ENCODE data around the gene HDDC2.

DNA sequence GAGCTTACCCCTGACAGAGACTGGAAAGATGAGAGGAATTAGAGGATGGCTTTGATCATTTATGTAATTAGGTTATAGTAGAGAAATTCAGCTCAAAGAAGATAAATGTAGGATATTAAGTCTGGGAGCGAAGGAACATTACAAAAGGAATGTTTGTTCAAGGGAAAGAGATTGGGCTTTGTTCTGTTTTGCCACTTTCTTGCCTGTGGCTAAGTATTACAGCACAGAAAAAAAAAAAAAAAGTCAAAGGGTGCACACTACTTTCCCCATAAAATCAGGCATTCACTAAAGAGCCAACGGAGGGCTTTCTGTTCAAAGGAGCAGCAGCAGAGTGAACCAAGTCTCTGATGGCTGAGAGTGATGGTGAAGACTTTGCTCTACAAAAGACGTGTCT is 5.0 kb upstream of the HDDC2 start:
- TF ChIP-seq, protein P1, sequence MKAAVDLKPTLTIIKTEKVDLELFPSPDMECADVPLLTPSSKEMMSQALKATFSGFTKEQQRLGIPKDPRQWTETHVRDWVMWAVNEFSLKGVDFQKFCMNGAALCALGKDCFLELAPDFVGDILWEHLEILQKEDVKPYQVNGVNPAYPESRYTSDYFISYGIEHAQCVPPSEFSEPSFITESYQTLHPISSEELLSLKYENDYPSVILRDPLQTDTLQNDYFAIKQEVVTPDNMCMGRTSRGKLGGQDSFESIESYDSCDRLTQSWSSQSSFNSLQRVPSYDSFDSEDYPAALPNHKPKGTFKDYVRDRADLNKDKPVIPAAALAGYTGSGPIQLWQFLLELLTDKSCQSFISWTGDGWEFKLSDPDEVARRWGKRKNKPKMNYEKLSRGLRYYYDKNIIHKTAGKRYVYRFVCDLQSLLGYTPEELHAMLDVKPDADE (IDR thresholded peaks at IDR 0.05): no peak
- TF ChIP-seq ZNF114 (CRISPR knock-in tag; IDR thresholded peaks at IDR 0.05) (no peak), EZH2 (IDR thresholded peaks at IDR 0.05; ENCODE audit: low read depth, unreplicated experiment) (no peak), POLR2AphosphoS5 (IDR thresholded peaks at IDR 0.05; ENCODE audit: low read depth) (no peak), EZH2phosphoT487 (IDR thresholded peaks at IDR 0.05; ENCODE audit: unreplicated experiment) (no peak), CREB1 (CRISPR knock-in tag; IDR thresholded peaks at IDR 0.05; ENCODE audit: low read depth) (no peak), ZNF331 (CRISPR knock-in tag; IDR thresholded peaks at IDR 0.05; ENCODE audit: low read depth) (no peak)
- TF ChIP-seq, protein P2, sequence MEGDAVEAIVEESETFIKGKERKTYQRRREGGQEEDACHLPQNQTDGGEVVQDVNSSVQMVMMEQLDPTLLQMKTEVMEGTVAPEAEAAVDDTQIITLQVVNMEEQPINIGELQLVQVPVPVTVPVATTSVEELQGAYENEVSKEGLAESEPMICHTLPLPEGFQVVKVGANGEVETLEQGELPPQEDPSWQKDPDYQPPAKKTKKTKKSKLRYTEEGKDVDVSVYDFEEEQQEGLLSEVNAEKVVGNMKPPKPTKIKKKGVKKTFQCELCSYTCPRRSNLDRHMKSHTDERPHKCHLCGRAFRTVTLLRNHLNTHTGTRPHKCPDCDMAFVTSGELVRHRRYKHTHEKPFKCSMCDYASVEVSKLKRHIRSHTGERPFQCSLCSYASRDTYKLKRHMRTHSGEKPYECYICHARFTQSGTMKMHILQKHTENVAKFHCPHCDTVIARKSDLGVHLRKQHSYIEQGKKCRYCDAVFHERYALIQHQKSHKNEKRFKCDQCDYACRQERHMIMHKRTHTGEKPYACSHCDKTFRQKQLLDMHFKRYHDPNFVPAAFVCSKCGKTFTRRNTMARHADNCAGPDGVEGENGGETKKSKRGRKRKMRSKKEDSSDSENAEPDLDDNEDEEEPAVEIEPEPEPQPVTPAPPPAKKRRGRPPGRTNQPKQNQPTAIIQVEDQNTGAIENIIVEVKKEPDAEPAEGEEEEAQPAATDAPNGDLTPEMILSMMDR (conservative IDR thresholded peaks at IDR 0.05; ENCODE audit: low read depth in 2 of 2): no peak
- TF ChIP-seq, protein P3, sequence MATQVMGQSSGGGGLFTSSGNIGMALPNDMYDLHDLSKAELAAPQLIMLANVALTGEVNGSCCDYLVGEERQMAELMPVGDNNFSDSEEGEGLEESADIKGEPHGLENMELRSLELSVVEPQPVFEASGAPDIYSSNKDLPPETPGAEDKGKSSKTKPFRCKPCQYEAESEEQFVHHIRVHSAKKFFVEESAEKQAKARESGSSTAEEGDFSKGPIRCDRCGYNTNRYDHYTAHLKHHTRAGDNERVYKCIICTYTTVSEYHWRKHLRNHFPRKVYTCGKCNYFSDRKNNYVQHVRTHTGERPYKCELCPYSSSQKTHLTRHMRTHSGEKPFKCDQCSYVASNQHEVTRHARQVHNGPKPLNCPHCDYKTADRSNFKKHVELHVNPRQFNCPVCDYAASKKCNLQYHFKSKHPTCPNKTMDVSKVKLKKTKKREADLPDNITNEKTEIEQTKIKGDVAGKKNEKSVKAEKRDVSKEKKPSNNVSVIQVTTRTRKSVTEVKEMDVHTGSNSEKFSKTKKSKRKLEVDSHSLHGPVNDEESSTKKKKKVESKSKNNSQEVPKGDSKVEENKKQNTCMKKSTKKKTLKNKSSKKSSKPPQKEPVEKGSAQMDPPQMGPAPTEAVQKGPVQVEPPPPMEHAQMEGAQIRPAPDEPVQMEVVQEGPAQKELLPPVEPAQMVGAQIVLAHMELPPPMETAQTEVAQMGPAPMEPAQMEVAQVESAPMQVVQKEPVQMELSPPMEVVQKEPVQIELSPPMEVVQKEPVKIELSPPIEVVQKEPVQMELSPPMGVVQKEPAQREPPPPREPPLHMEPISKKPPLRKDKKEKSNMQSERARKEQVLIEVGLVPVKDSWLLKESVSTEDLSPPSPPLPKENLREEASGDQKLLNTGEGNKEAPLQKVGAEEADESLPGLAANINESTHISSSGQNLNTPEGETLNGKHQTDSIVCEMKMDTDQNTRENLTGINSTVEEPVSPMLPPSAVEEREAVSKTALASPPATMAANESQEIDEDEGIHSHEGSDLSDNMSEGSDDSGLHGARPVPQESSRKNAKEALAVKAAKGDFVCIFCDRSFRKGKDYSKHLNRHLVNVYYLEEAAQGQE (IDR thresholded peaks at IDR 0.05; ENCODE audit: unreplicated experiment): no peak
